ENCODE measurements around the gene GSE1. TPM values are rescaled to one million over a fixed set of nuclear protein-coding genes. Genes with fewer than 3 reads are reported as not detected.

Gene GSE1
- total and polyA plus RNA-seq, 9 of the 15 experiments (the other 6 are each of a cell fraction or from before 2014, with no cell fraction given) = 12.2 to 244 (median 57.9) TPM

DNA sequence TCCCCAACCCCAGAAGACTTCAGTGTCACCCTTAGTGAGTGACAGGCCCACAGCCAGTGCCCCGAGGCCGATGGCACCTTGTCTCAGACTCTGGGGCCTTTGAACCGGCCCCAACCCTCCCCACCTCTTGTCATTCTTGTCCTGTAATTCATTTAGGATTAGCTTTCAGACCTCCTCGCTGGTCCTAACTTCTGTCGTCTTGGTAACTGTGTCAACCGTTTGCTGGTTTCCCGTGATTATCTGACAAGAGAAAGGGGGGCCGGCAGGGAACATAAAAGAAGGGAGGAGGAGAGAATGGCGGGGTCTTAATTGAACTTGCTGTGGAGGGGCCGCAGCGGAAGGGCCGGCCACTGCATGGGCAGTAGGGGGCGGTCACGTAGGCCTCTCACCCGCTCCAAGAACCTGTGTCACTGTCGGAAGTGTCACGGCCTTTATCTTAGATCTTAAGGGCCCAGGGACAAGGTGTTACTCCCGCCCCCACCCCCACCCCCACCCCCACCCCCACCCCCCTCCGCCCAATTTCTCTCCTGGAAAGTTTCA is 46.5 kb upstream of the GSE1 start (continued):
- TF ChIP-seq CBX3 (IDR thresholded peaks at IDR 0.05; ENCODE audit: borderline replicate concordance in 1 of 2, low read length in 2 of 2) = no peak
- TF ChIP-seq SNAPC5 (CRISPR knock-in tag; IDR thresholded peaks at IDR 0.05) = no peak
- peak; percentile 48 for TF ChIP-seq BRD9 (IDR thresholded peaks at IDR 0.05; ENCODE audit: low read depth, partially characterized antibody)
- no peak for TF ChIP-seq ZNF121 (CRISPR knock-in tag; conservative IDR thresholded peaks at IDR 0.05)
- TF ChIP-seq, protein P1, sequence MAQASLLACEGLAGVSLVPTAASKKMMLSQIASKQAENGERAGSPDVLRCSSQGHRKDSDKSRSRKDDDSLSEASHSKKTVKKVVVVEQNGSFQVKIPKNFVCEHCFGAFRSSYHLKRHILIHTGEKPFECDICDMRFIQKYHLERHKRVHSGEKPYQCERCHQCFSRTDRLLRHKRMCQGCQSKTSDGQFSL (CRISPR knock-in tag; IDR thresholded peaks at IDR 0.05) = peak; percentile 66; the same call in 1 of the 2 replicates
- TF ChIP-seq, protein P1 (tag; IDR thresholded peaks at IDR 0.05) = peak in 1 of 2 experiments; percentile 88; a peak in 2 of 4 replicates
- TF ChIP-seq, protein P2, sequence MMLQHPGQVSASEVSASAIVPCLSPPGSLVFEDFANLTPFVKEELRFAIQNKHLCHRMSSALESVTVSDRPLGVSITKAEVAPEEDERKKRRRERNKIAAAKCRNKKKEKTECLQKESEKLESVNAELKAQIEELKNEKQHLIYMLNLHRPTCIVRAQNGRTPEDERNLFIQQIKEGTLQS (IDR thresholded peaks at IDR 0.05) = no peak
- TF ChIP-seq, protein P2 (CRISPR knock-in tag; conservative IDR thresholded peaks at IDR 0.05) = no peak
- TF ChIP-seq NR3C1 (CRISPR knock-in tag; IDR thresholded peaks at IDR 0.05) = no peak
- no peak for TF ChIP-seq HES1 (IDR thresholded peaks at IDR 0.05; ENCODE audit: low read depth)
- TF ChIP-seq SAFB2 (IDR thresholded peaks at IDR 0.05; ENCODE audit: borderline replicate concordance, low read depth, low read length, severe bottlenecking) = no peak
- no peak for TF ChIP-seq PPARD (CRISPR knock-in tag; IDR thresholded peaks at IDR 0.05)
- TF ChIP-seq KAT2B (IDR thresholded peaks at IDR 0.05; ENCODE audit: low read depth, low read length) = no peak
- TF ChIP-seq ZNF408 (CRISPR knock-in tag; IDR thresholded peaks at IDR 0.05; ENCODE audit: low read depth) = no peak
- TF ChIP-seq, protein P3, sequence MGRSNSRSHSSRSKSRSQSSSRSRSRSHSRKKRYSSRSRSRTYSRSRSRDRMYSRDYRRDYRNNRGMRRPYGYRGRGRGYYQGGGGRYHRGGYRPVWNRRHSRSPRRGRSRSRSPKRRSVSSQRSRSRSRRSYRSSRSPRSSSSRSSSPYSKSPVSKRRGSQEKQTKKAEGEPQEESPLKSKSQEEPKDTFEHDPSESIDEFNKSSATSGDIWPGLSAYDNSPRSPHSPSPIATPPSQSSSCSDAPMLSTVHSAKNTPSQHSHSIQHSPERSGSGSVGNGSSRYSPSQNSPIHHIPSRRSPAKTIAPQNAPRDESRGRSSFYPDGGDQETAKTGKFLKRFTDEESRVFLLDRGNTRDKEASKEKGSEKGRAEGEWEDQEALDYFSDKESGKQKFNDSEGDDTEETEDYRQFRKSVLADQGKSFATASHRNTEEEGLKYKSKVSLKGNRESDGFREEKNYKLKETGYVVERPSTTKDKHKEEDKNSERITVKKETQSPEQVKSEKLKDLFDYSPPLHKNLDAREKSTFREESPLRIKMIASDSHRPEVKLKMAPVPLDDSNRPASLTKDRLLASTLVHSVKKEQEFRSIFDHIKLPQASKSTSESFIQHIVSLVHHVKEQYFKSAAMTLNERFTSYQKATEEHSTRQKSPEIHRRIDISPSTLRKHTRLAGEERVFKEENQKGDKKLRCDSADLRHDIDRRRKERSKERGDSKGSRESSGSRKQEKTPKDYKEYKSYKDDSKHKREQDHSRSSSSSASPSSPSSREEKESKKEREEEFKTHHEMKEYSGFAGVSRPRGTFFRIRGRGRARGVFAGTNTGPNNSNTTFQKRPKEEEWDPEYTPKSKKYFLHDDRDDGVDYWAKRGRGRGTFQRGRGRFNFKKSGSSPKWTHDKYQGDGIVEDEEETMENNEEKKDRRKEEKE (IDR thresholded peaks at IDR 0.05; ENCODE audit: borderline replicate concordance in 1 of 2, control insufficient read depth in 1 of 2, low read depth in 2 of 2, low read length in 1 of 2) = 0 out of 4 replicates have a peak, but pooled peaks of 1 of the 2 experiments have one; percentile 46
- no peak for TF ChIP-seq NFIX (CRISPR knock-in tag; IDR thresholded peaks at IDR 0.05; ENCODE audit: low read depth)
- TF ChIP-seq ZNF76 (CRISPR knock-in tag; IDR thresholded peaks at IDR 0.05; ENCODE audit: borderline replicate concordance) = 0 out of 2 replicates have a peak, but pooled peaks have one; percentile 42
- no peak for TF ChIP-seq ELF1 (tag; IDR thresholded peaks at IDR 0.05)
- TF ChIP-seq ZC3H4 (CRISPR knock-in tag; IDR thresholded peaks at IDR 0.05; ENCODE audit: borderline replicate concordance) = no peak
- TF ChIP-seq NR0B1 (IDR thresholded peaks at IDR 0.05; ENCODE audit: partially characterized antibody) = no peak
- peak; percentile 79 for TF ChIP-seq ETV5 (CRISPR knock-in tag; IDR thresholded peaks at IDR 0.05; ENCODE audit: low read depth)
